Measurements from ENCODE around the gene ARAP2.

GRCh38 chr4:36027203-36027602 lies 217.1 kb downstream of the ARAP2 start:
- no peak for TF ChIP-seq CTCF (IDR thresholded peaks at IDR 0.05)
- no peak for TF ChIP-seq POLR2A (IDR thresholded peaks at IDR 0.05)
